ENCODE measurements around the gene C2orf92.

The C2orf92 gene

DNA sequence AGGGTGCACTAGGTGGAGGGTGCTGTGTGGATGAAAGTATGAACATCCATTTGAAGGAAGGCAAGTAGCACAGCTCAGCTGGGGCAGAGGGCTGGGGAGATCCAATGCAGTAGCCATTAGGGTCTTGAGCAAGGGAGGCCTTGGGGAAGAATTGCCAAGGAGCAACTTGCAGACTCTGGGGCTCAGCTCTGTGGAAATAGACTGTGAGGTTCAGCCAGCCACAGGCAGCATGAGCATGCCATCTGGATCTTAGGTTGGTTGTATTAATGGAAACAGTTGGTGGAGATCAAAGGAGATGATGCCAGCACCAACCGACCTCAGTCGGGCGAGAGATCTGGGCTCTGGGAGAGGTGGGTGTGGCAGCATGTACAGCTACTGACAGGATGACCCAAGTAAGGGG, 49.4 kb downstream of the C2orf92 start:
- TF ChIP-seq, protein P1, sequence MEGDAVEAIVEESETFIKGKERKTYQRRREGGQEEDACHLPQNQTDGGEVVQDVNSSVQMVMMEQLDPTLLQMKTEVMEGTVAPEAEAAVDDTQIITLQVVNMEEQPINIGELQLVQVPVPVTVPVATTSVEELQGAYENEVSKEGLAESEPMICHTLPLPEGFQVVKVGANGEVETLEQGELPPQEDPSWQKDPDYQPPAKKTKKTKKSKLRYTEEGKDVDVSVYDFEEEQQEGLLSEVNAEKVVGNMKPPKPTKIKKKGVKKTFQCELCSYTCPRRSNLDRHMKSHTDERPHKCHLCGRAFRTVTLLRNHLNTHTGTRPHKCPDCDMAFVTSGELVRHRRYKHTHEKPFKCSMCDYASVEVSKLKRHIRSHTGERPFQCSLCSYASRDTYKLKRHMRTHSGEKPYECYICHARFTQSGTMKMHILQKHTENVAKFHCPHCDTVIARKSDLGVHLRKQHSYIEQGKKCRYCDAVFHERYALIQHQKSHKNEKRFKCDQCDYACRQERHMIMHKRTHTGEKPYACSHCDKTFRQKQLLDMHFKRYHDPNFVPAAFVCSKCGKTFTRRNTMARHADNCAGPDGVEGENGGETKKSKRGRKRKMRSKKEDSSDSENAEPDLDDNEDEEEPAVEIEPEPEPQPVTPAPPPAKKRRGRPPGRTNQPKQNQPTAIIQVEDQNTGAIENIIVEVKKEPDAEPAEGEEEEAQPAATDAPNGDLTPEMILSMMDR (IDR thresholded peaks at IDR 0.05; ENCODE audit: insufficient read depth, low read length, poor library complexity, severe bottlenecking), result no peak
- Histone ChIP-seq H3K36me3 (ENCODE audit: control insufficient read depth, insufficient read depth, low read length) (no peaks in the 10 kb centered on the region), H3K27me3 (replicated peaks; ENCODE audit: control insufficient read depth, insufficient read depth, low read length) (no peaks in the 10 kb centered on the region), H3K4me3 (replicated peaks; ENCODE audit: low read depth, low read length) (no peak overlapping the region)
- DNase-seq (ENCODE audit: extremely low read depth, insufficient read length), result no peak

- DNase-seq (ENCODE audit: extremely low read depth, insufficient read length), result no peak
- H3K4me3 ChIP-seq (replicated peaks; ENCODE audit: low read depth, low read length), result no peak overlapping the region
- no peaks in the 10 kb centered on the region for H3K36me3 ChIP-seq (ENCODE audit: control insufficient read depth, insufficient read depth, low read length)
- TF ChIP-seq, protein P1 (IDR thresholded peaks at IDR 0.05; ENCODE audit: insufficient read depth, low read length, poor library complexity, severe bottlenecking), result no peak
- no peaks in the 10 kb centered on the region for H3K27me3 ChIP-seq (replicated peaks; ENCODE audit: control insufficient read depth, insufficient read depth, low read length)
Observed at GRCh38 chr2:97719362-97720155, 50.0 kb downstream of the C2orf92 start.

- no peak overlapping the region for H3K4me3 ChIP-seq (replicated peaks; ENCODE audit: low read depth, low read length)
- H3K36me3 ChIP-seq (ENCODE audit: control insufficient read depth, insufficient read depth, low read length), result no peaks in the 10 kb centered on the region
- DNase-seq (ENCODE audit: extremely low read depth, insufficient read length), result no peak
- H3K27me3 ChIP-seq (replicated peaks; ENCODE audit: control insufficient read depth, insufficient read depth, low read length), result no peaks in the 10 kb centered on the region
- TF ChIP-seq, protein P1 (IDR thresholded peaks at IDR 0.05; ENCODE audit: insufficient read depth, low read length, poor library complexity, severe bottlenecking), result no peak
Observed at GRCh38 chr2:97720746-97721145, 51.2 kb downstream of the C2orf92 start.

DNA sequence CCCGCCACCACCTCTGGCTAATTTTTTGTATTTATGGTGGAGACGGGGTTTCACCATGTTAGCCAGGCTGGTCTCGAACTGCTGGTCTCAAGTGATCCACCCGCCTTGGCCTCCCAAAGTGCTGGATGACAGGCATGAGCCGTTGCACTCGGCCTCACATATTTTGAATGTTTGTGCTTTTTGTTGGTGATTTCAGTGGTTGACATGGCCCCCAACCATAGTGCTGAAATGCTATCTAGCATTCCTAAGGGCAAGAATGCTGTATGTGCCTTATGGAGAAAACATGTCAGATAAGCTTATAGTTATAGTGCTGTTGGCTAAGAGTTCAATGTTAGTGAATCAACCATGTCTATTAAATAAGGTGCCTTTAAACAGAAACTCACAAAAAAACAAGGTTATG, 52.7 kb downstream of the C2orf92 start:
- H3K4me3 ChIP-seq (replicated peaks; ENCODE audit: low read depth, low read length), result no peak overlapping the region
- no peaks in the 10 kb centered on the region for H3K27me3 ChIP-seq (replicated peaks; ENCODE audit: control insufficient read depth, insufficient read depth, low read length)
- DNase-seq (ENCODE audit: extremely low read depth, insufficient read length), result no peak
- TF ChIP-seq, protein P1 (IDR thresholded peaks at IDR 0.05; ENCODE audit: insufficient read depth, low read length, poor library complexity, severe bottlenecking), result no peak
- no peaks in the 10 kb centered on the region for H3K36me3 ChIP-seq (ENCODE audit: control insufficient read depth, insufficient read depth, low read length)

GRCh38 chr2:97723156-97724072, 53.9 kb downstream of the C2orf92 start:
- H3K27me3 ChIP-seq (replicated peaks; ENCODE audit: control insufficient read depth, insufficient read depth, low read length), result no peaks in the 10 kb centered on the region
- H3K4me3 ChIP-seq (replicated peaks; ENCODE audit: low read depth, low read length), result no peak overlapping the region
- H3K36me3 ChIP-seq (ENCODE audit: control insufficient read depth, insufficient read depth, low read length), result no peaks in the 10 kb centered on the region
- no peak for DNase-seq (ENCODE audit: extremely low read depth, insufficient read length)
- TF ChIP-seq, protein P1 (IDR thresholded peaks at IDR 0.05; ENCODE audit: insufficient read depth, low read length, poor library complexity, severe bottlenecking), result no peak
